22Rv1 (cell line): ENCODE results near the gene XPR1.

Experiments used
- H3K27ac ChIP-seq: fragments of 450-650 bp; 2 replicates; pipeline ENCODE4 v1.5.1; 2017
- CTCF ChIP-seq: fragments of 450-650 bp; IDR thresholded peaks from 2 replicates; pipeline ENCODE4 v1.5.1; 2017; ENCODE audit warnings: mild to moderate bottlenecking
- ZFX ChIP-seq: fragments of 450-650 bp; IDR thresholded peaks from 2 replicates; pipeline ENCODE4 v1.6.1; 2017; ENCODE audit warnings: antibody characterized with exemption, borderline replicate concordance

Gene XPR1

DNA sequence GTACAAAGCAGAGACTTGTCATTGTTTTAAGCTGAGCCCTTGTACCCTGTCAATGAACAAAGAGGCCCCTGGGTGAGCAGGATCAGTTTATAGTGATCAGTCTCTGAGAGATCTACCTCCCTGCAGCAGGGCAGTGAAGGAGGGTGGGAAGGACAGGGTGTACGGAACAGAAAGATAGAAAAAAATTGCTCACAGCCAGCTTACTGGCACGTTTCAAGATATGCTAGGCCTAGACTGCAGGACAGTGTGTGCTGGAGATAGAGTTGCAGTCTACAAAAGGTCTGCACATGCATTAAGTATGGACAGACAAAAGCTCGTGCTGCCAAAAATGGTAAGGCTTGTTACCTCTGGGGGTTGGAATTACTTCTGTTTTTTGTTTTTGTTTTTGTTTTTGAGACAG, 38.4 kb upstream of the XPR1 start:
- no peak overlapping the region for H3K27ac ChIP-seq
- TF ChIP-seq ZFX (no peak), CTCF (no peak)

DNA sequence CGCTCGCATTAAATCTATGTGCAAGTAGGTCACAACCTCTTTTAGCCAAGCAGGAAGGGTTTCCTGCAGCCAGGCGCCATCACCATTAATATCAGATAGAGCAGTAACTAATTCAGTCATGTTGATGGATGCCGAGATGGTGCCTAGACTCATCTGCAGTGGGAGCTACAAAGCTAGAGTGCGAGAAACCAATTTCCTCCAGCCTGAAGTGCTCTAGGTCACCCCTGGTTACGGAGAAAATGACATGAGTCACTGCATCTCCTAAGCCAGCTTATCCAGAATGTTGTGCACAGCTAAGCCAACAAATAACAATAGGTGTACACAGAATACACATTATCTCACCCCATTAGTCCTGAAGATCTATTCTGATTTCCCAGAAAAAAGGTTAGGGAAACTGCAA, 37.1 kb upstream of the XPR1 start:
- H3K27ac ChIP-seq, result no peak overlapping the region
- TF ChIP-seq CTCF (no peak), ZFX (no peak)

DNA sequence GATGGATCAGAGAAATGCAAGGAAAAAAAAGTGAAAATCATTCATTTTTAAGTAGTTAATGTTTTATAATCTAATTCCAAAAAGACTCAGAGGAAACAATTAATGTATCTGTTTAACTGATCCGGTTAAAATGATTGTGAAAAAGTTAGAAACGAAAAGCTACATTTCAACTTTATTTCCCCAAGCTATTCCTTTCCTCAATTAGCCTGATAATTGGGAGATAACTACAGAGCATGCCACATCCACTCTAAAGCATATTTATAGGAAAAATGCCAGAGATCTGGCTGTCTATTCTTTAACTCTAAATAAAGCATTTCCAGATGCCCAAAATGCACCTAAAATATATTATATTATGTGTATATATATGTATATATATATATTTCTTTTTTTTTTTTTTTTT, 35.9 kb upstream of the XPR1 start:
- TF ChIP-seq CTCF (no peak), ZFX (no peak)
- H3K27ac ChIP-seq, result no peak overlapping the region

GRCh38 chr1:180597520-180597919, 34.3 kb upstream of the XPR1 start:
- TF ChIP-seq ZFX (no peak), CTCF (no peak)
- no peak overlapping the region for H3K27ac ChIP-seq

- H3K27ac ChIP-seq, result peak overlapping the region; percentile 21; the same call in 1 of the 2 replicates
- TF ChIP-seq CTCF (no peak), ZFX (no peak)
Measured at GRCh38 chr1:180598333-180598974, 33.4 kb upstream of the XPR1 start.

- H3K27ac ChIP-seq, result no peak overlapping the region
- TF ChIP-seq ZFX (no peak), CTCF (no peak)
Measured at GRCh38 chr1:180600343-180600742, 31.5 kb upstream of the XPR1 start.

- TF ChIP-seq ZFX (no peak), CTCF (no peak)
Measured at GRCh38 chr1:180601512-180601911, 30.3 kb upstream of the XPR1 start.

More at GRCh38 chr1:180601512-180601911, 30.3 kb upstream of the XPR1 start:
- no peak overlapping the region for H3K27ac ChIP-seq
